ENCODE results near the gene MTCH1.

The MTCH1 gene

GRCh38 chr6:37017606-37018197, 31.7 kb upstream of the MTCH1 start:
- DNase-seq = no peak

GRCh38 chr6:37016995-37017394, 31.0 kb upstream of the MTCH1 start:
- DNase-seq = no peak

- DNase-seq = no peak
Measured at GRCh38 chr6:37015532-37015931, 29.5 kb upstream of the MTCH1 start.

- DNase-seq = no peak
Measured at GRCh38 chr6:37014667-37015066, 28.7 kb upstream of the MTCH1 start.

- no peak for DNase-seq
Measured at GRCh38 chr6:37013516-37014491, 27.8 kb upstream of the MTCH1 start.

- no peak for DNase-seq
Measured at GRCh38 chr6:37011656-37012378, 25.8 kb upstream of the MTCH1 start.

GRCh38 chr6:37010402-37010892, 24.5 kb upstream of the MTCH1 start:
- DNase-seq = no peak

- DNase-seq = no peak
Measured at GRCh38 chr6:37008484-37009465, 22.8 kb upstream of the MTCH1 start.

- DNase-seq = no peak
Measured at GRCh38 chr6:37007340-37008043, 21.5 kb upstream of the MTCH1 start.

- no peak for DNase-seq
Measured at GRCh38 chr6:37006793-37007339, 20.9 kb upstream of the MTCH1 start.

- DNase-seq = no peak
Measured at GRCh38 chr6:37005827-37006567, 20.0 kb upstream of the MTCH1 start.

GRCh38 chr6:37005061-37005810, 19.2 kb upstream of the MTCH1 start, which contains the start of gene FGD2:
TSS of gene FGD2 (plus strand) at chr6:37005655. CDS start at chr6:37005818, 163 bp downstream.
- DNase-seq = no peak

GRCh38 chr6:37004044-37004980, 18.3 kb upstream of the MTCH1 start:
- no peak for DNase-seq

GRCh38 chr6:36999751-37000125, 13.7 kb upstream of the MTCH1 start:
- no peak for DNase-seq

GRCh38 chr6:36999061-36999750, 13.2 kb upstream of the MTCH1 start:
- DNase-seq = no peak

GRCh38 chr6:36998723-36999038, 12.7 kb upstream of the MTCH1 start:
- no peak for DNase-seq

GRCh38 chr6:36997811-36998722, 12.1 kb upstream of the MTCH1 start:
- DNase-seq = no peak
